Measurements from ENCODE around the gene RASAL3.
"Not testable (repeated sequence)": the region's sequence is repeated elsewhere in the genome, so short reads cannot be mapped to it uniquely, and the experiment has no call there.

The RASAL3 gene

GRCh38 chr19:15418579-15419412 is 45.5 kb downstream of the RASAL3 start, which contains the start of gene AKAP8L:
Gene AKAP8L, minus strand, starts transcription at chr19:15418988. Its CDS starts 65 bp downstream, at chr19:15418923.
- DNase-seq (ENCODE audit: low read depth) = peak; percentile 96

GRCh38 chr19:15418231-15418578 is 46.1 kb downstream of the RASAL3 start:
- no peak for DNase-seq (ENCODE audit: low read depth)

- DNase-seq (ENCODE audit: low read depth) = no peak
Observed at GRCh38 chr19:15417699-15418098, 46.6 kb downstream of the RASAL3 start.

GRCh38 chr19:15412832-15413231 is 51.5 kb downstream of the RASAL3 start:
- DNase-seq (ENCODE audit: low read depth) = no peak

GRCh38 chr19:15411351-15411750 is 53.0 kb downstream of the RASAL3 start:
- DNase-seq (ENCODE audit: low read depth) = not testable (repeated sequence)

- DNase-seq (ENCODE audit: low read depth) = no peak
Observed at GRCh38 chr19:15404780-15405211, 59.5 kb downstream of the RASAL3 start.

GRCh38 chr19:15404097-15404779 is 60.1 kb downstream of the RASAL3 start:
- no peak for DNase-seq (ENCODE audit: low read depth)

- no peak for DNase-seq (ENCODE audit: low read depth)
Observed at GRCh38 chr19:15403151-15403531, 61.2 kb downstream of the RASAL3 start.

- no peak for DNase-seq (ENCODE audit: low read depth)
Observed at GRCh38 chr19:15402411-15403150, 61.8 kb downstream of the RASAL3 start.
